ENCODE results near the gene PACSIN2.
"Not testable (repeated sequence)": the region's sequence is repeated elsewhere in the genome, so short reads cannot be mapped to it uniquely, and the experiment has no call there.

The PACSIN2 gene

DNA sequence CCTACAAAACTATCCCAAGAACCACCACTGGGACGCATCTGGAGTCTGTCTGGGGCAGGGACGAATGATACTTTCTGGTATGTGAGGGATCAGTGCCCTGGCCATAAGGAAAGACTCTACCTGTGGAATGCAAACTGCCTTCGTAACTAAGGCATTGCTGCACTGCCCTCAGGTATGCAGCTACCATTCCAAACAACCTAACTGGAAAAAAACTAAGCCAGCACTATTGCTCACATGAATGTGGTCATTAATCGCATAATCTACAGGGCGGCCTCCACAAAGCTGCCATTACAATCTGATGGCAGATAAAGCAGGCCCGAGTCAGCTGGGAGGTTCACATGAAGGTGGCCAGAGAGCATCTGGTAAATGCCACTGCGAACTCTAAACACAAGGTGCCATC lies 3.9 kb downstream of the PACSIN2 start:
- no peak for DNase-seq

DNA sequence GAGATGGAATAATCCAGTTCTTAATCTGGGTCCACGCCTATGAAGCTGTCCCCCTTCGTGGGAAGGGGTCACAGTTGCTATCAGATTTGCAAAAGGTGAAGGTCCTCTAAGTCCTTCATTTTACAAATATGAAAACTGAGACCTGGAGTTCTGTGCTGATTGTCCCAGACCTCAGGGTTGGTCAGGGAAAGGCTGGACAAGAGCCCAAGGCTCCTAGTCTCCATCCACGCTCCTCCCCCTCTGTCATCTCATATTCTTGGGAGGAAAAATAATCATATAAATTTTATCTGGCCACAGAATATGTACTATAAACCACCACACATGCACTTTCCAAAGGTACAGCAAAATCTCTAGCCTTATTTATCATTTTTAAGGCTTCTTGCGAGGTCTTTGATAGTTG lies 5.5 kb downstream of the PACSIN2 start:
- DNase-seq = no peak

DNA sequence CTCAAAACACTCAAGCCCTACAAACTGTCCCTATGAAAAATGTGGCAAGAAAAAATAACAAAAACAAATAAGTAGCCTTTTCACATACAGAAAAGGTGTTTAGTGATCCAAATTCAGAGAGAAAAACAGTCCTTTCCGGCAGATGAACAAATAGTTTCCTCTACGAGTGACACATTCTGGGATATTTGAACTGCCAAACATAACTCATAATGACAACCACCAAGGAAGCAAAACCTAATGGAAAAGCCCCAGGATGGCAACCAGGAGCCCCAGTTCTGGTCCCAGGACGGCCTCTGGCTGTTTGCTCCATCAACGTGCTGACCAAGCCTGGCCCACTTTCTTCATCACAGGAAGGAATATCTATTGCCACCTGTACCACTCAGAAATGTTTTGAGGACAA lies 6.0 kb downstream of the PACSIN2 start:
- no peak for DNase-seq

DNA sequence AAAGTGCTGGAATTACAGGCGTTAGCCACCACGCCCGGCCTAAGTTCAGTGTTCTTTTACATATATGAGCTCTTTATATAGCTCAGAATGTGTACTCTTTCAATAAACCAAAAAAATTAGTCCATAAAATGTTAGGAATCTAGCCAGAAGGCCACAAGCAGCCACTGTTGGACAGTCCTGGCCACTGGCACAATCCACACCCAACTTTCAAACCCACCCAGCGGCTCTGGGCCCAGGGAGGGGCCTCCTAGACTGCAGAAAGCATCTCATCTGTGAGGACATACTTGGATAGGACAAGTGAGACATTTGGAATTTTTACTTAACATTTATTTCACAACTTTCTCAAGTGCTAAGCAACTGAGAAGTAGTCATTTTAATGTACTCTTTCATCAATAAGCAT lies 6.4 kb downstream of the PACSIN2 start:
- no peak for DNase-seq

DNA sequence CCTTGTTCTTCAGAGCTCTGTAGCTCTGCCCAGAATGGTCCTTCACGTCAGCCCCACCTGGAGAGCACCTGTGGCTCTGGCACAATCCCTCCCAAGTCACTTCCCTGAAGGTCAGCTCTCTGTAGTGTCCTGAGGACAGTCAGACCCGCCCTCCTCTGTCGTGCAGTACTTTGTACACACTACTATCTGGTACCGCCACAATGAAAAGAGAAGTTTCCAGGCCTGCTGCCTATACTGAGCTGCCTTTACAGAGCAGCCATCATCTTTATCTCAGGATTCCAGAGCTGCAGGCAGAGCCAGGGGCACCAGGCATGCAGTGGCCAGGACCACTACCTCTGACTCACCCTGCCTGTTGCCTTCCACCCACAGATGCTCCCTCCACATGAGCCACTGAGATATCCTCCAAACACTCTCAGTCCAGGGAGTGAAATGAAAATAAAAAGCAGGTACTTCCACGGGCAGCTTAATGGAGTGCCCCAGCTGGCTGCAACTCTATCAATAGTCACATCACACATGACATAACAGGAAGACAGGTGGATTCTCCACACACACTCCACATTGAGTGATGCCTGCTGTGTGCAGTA lies 7.3 kb downstream of the PACSIN2 start:
- no peak for DNase-seq

DNA sequence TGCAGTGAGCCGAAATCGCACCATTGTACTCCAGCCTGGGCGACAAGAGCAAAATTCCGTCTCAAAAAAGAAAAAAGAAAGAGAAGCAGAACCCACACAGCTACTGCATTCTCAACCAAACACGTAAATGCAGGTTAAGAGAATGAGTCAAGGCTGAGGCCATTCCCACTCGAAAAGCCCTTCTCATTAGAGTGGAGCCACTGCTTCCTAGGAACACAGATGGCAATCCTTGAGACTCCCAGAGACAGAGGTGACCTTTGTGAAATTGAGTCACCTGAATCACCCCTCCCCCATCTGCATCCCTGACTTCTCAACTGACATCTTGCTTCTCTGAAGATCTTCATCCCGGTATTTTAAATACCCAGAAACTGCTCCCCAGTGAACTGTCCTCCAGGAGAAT lies 8.2 kb downstream of the PACSIN2 start:
- DNase-seq = no peak

DNA sequence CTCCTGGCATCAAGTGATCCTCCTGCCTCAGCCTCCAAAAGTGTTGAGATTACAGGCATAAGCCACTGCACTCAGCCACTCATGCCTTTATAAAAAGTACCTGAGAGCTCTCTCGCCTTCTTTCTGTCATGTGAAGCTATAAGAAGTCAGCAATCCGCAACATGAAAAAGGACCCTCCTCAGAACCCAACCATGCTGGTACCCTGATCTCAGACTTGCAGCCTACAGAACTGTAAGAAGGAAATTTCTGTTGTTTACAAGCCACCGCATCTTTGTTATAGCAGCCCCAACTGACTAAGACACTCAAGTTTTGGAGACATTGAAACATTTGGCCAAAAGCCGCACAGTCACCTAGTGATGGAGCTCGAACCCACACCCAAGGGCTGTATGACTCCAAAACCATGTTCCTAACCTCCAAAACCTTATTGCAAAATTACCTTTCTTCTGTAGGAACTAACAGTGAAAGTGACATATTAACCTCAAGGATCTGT lies 8.9 kb downstream of the PACSIN2 start:
- no peak for DNase-seq

DNA sequence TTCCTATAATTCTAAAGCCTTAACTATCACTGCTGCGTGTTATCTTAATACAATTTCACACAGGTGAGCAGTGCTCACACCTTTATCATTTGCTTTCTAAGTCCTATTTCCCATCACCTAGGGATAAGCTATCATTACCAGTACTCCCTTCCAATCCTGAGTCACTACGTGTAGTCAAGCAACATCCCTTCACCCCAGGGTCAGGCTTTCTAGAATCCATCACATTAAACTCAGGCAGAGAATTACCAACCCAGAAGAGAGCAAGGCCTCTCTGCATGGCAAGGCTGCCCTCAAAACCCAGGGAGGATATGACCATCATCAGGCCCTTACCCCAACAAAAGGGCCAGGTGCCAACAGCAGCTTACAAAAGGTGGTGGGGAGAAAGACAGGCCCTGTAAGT lies 9.8 kb downstream of the PACSIN2 start:
- no peak for DNase-seq

DNA sequence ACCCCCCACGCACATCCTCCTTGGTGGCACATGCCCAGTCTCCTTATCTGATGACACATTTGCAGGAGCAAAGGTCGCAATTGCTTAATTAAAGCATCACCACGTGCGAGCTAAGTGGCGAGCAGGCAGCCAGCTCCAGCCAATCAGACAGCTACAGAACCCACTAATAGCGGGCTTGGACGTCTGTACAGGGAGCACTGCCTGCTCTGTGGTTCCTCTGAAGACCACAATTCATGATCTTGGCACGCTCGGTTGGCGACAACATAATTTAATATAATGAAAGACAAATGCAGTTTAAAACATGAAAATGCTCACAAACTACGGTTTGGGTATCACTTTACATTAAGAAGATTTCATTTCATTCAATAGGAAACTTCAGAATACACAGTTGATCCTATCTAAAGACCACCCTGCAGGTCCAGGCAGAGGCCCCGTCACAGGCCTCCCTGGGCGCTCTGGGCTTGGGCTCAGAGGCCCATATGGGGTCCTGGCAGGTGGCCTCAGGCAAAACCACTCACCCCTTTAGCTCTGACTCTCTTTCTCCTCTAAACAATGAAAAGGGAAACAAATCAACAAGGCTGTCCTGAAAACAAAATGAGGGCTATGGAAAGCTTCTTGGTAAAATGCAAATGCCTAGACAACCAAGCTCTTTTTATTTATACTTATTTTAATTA lies 10.4 kb downstream of the PACSIN2 start:
- DNase-seq = no peak

DNA sequence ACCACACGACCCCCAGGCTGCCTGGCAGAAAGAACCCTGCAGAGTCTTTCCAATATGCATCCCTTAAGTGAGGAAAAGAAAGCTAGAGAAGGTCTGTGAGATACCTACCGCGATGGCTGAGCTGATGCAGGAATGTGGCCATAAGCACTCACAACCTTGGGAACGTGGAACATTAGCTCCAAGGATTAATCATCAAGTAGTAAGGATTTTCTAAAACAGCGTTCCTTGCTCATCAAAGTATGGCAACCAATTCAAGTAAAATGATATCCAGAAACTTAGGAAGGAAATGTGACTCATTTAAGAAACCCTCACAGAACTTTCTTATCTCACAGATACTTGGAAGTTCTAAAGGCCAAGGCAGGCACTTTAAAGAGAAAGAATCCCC lies 12.8 kb downstream of the PACSIN2 start:
- DNase-seq = peak; percentile 37

DNA sequence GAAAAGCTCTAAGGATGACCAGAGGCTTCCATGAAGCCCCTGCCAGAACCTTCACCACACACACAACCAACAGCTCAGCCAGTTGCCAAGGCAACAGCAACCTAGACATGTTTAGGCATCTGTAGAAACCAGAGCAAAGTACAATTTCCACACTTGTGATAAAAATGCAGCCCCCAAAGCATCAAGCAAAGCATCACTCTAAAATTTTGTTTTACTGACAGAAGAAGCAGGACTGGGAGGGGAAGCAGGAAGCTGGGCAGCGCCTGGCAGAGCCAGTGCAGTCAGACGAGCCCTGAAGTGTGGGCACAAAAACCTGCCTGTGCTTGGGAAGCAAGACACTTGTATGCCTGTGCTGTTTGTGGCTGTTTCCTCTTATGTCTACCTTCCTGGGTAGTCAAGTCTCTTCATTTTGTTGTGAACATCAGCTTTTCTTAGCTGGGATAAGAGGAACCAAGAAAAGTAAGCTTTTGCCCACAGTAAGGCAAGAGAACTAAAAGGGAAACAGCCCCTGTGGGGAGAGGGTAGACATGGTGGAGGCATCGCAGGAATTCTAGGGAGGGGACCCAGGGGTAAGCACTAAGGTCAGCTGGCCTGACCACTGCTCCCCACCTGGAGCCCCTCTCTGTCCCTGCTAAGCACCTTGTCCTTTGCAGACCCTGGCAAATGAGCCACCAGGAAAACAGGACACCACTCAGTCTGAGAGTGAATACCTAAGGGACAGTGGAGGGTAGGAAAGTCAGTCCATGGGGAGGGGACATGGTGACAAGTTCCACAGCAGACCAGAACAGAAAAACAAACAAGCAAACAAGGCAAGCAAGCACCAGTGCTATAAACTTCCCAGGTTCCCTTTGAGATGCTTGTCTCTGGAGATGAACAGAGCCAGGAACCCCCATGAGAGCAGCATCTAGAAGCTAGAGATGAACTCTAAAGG lies 13.4 kb downstream of the PACSIN2 start:
- no peak for DNase-seq

DNA sequence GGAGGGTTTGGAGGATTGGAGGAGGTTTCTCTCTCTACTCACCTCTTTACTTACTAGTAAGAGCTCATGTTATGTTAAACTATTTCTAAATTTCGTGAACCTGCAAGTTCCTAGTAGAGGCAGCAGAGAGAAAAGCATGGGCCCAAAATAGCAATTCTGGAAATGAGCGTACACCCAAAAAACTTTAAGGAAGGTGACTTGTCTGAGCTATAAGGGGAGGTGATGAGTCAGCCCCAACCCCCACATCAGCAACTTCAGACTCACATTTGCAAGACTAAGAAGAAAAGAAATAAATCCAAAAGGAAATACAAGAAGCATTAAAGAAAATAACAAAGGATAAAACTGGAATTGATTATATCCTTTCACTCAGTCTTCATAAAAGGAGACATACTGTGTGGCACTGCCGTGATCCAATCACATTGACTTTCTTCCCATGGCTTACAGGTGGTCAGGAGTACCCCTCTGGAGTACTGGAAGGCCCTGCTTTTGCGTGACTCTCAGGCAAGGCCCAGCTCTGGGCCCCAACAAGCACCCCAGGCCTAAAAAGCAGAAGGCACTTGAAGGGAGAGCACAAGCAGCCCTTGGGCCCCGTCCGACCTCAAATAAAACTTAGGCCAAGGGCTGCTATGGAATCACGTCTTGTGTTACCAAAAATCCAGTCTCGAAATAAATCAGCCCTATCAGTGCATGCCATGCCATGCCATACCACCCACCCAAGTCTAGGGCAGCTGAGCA lies 14.3 kb downstream of the PACSIN2 start:
- DNase-seq = peak; percentile 82

DNA sequence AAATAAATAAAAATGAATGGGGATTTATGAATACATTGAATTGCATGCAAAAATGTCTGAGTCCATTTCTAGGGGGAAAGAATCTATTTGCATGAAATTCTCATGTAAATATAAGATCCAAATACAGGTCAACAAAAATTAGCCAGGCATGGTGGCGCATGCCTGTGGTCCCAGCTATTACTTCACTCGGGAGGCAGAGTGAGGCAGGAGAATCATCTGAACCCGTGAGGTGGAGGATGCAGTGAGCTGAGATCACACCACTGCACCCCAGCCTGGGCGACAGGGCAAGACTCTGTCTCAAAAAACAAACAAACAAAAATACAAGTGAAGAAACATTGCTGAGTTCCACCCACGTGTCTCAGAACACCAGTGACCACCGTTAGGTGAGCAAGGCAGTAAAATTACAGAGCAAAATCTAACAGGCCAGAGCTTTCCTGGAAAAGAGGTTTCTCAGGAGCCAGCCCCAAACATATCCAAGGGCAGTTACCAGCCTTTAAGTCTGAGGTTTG lies 17.3 kb downstream of the PACSIN2 start:
- DNase-seq = no peak

DNA sequence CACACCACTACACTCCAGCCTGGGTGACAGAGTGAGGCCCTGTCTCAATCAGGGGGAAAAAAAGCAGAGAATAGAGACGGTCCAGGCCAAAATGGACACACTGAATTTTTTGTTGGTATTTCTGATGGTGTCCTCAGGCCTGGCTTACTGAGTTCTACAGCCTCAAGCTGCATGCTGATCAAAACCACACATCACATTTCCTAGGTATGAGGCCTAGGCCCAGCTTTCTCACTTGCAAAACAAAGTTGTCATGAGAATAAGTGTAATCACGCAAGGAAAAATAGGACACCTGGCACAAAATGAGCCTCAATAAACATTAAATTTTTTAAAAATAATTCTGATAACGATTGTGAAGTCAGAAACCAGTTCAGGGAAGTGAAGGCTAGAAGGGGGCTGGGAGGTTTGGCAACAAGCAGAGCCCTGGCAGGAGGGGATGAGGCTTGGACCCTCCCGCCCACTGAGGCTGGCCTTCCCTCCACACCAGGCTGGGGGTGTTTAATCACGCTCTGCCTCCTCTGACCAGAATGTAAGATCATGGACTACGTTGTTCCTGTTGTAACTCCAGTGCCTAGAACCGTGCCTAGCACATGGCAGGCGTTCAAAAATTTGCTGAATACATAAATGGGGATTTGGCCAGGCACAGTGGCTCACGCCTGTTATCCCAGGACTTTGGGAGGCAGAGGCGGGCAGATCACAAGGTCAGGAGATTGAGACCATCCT lies 18.1 kb downstream of the PACSIN2 start:
- DNase-seq = no peak

DNA sequence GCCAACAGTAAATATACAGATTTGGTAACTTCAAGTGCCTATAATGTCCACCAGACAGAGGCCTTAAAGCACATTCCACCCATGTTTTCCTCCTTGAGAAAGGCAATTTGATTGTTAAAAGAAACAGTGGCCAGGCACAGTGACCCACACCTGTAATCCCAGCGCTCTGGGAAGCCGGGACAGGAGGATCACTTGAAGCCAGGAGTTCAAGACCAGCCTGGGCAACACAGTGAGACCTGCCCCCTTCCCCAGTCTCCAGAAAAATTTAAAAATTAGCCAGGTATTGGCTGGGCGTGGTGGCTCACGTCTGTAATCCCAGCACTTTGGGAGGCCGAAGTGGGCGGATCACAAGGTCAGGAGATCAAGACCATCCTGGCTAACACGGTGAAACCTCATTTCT lies 19.3 kb downstream of the PACSIN2 start:
- DNase-seq = not testable (repeated sequence)

DNA sequence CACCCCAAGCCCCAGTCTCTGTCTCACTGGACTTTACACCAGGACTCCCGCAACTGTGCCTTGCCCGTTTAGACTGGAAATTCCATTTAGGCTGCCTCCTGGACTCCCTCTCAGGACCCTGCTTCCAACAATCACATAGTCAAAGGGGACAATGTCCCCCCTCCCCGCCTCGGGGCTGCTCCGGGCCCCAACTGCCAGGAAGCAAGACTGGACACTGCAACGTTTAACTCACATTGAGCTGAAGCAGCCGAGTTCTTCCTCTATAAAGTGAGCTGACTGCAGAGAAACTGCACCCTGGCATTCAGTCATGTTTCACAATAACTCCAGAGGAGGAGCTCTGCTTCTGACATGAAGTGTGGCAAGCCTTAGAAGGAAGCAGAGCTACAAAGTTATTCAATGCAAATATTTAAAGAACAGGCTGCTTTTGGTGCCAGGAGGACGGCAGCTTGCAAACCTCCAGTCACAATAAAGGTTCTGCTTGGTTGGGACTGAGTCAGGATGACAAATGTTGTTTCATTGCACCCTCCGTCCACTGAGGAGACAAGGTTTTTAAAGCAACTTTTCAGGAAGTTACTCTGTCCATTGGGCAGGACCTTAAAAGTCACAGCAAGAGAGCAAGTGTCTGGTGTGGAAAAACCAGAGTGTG lies 19.9 kb downstream of the PACSIN2 start:
- no peak for DNase-seq

DNA sequence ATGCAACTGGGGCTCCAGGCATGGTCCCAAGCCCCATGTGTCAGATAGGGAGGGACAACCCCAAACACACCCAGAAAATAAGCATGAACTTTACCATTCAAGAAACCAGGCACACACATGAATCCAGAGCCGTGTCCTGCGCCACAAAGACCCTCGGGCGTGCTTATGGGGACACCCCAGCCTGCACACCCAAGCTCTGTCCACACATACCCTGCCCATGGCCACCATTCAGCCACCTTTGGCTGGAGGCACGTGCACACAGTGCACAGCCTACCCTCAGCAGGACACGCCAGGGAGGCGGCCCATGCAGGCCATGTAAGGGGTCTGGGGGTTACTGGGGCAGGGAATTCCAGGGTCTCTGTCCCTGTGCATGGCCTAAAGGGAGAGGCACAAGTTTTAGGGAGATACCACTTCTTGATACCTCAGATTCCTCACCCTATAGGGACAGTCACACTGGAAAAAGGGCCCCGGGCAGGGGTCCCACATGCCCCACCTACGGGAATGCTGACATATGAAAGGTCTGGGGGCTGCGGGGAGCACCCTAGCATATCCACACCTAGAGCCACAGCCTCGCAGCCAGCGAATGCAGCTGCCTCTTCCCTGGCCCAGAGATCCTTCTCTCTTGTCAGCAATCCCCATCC lies 20.6 kb downstream of the PACSIN2 start:
- no peak for DNase-seq

DNA sequence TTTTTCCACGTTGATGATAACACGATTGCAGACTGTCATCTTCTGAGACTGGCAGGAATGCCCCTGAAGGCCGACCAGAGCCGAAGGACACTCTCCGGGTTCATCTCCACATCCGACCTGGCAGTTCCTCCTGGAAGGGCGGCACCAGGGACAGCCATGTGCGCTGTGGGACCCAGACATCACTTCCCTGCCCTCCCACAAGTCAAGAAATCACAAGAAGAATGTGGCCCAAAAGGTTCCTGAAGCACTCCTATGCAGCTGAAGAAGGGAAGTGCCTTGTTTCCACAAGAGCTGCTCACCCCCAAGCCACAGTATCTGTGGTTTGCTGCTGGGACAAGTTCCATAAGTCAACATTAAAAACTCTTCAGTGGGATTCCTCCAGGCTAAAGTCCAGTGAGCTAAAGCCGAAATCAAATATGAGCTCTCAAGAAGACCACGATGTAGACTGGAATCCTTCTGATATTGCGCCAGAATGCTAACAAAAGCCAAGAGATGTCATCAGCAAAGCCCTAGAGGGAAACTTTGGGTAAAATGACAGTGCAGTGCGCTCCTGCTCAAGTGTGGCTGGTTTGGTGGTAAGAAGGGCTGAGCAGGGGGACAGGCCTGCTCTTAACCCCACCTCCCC lies 21.2 kb downstream of the PACSIN2 start:
- DNase-seq = no peak

DNA sequence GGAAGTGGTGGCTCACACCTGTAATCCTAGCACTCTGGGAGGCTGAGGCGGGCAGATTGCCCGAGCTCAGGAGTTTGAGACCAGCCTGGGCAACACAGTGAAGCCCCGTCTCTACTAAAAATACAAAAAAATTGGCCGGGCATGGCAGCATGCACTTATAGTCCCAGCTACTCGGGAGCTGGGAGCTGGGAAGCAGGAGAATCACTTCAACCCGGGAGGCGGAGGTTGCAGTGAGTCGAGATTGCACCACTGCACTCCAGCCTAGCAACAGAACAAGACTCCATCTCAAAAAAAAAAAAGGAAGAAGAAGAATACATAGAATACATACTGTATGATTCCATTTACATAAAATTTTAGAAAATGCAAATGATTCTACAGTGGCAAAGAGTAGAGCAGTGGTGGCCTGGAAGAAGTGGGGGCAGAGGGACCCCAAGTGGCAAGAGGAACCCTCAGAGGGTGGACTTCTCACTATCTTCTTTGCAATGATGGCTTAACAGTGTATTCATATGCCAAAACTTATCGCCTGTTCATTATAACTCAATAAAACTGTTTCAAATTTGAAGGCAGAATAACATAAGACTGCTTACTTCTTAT lies 22.0 kb downstream of the PACSIN2 start:
- no peak for DNase-seq

DNA sequence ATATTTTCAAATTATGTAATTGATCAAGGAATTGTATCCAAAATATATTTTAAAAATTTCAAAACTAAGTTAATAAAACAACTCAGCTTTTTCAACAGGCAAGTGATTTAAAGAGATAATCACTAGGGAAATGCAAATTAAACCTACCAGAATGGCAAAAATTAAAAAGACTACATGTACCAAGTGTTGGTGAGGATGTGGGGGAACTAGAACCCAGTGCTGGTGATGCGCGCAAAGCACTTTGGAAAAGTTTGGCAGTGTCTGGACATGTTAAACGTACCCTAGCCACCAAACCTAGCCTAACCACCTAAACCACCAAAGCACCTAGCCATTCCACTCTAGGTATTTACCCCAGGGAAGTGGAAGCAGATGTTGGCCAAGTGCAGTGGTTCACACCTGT lies 22.9 kb downstream of the PACSIN2 start:
- no peak for DNase-seq

Data from activated CD4-positive, alpha-beta T cell treated with anti-CD3 and anti-CD28 coated beads, Interleukin-2, amount 50 U/mL, for 16 hours (primary cell).